ENCODE results near the gene ITPR1. TPM values are rescaled to one million over a fixed set of nuclear protein-coding genes. Genes with fewer than 3 reads are reported as not detected.

Gene ITPR1
- total RNA-seq, 1 donor from 2014 or later = 59.7 TPM

- DNase-seq = peak; percentile 45
Observed at GRCh38 chr3:4835616-4836043, 342.5 kb downstream of the ITPR1 start.

- DNase-seq = no peak
Observed at GRCh38 chr3:4836516-4836915, 343.4 kb downstream of the ITPR1 start.

- no peak for DNase-seq
Observed at GRCh38 chr3:4837374-4837930, 344.3 kb downstream of the ITPR1 start.

- DNase-seq = no peak
Observed at GRCh38 chr3:4838621-4839022, 345.5 kb downstream of the ITPR1 start.

- no peak for DNase-seq
Observed at GRCh38 chr3:4839278-4839677, 346.1 kb downstream of the ITPR1 start.

- no peak for DNase-seq
Observed at GRCh38 chr3:4841225-4841624, 348.1 kb downstream of the ITPR1 start.

- DNase-seq = no peak
Observed at GRCh38 chr3:4841776-4842440, 348.8 kb downstream of the ITPR1 start.

GRCh38 chr3:4843619-4844018 lies 350.5 kb downstream of the ITPR1 start:
- DNase-seq = no peak

GRCh38 chr3:4845882-4846281 lies 352.7 kb downstream of the ITPR1 start:
- DNase-seq = no peak

GRCh38 chr3:4846543-4846942 lies 353.4 kb downstream of the ITPR1 start:
- DNase-seq = no peak

GRCh38 chr3:4848176-4848825 lies 355.2 kb downstream of the ITPR1 start:
- no peak for DNase-seq

- DNase-seq = no peak
Observed at GRCh38 chr3:4849136-4849535, 356.0 kb downstream of the ITPR1 start.

- DNase-seq = no peak
Observed at GRCh38 chr3:4849739-4850138, 356.6 kb downstream of the ITPR1 start.

GRCh38 chr3:4850211-4850927 lies 357.2 kb downstream of the ITPR1 start:
- no peak for DNase-seq

GRCh38 chr3:4850928-4851265 lies 357.7 kb downstream of the ITPR1 start:
- no peak for DNase-seq

GRCh38 chr3:4852780-4853748 lies 359.9 kb downstream of the ITPR1 start:
- DNase-seq = peak; percentile 79

GRCh38 chr3:4853749-4854140 lies 360.6 kb downstream of the ITPR1 start:
- DNase-seq = peak; percentile 65

GRCh38 chr3:4855676-4856075 lies 362.5 kb downstream of the ITPR1 start:
- DNase-seq = peak; percentile 97

GRCh38 chr3:4856136-4856535 lies 363.0 kb downstream of the ITPR1 start:
- peak; percentile 39 for DNase-seq

GRCh38 chr3:4856564-4856963 lies 363.4 kb downstream of the ITPR1 start:
- DNase-seq = peak; percentile 25

- DNase-seq = peak; percentile 32
Observed at GRCh38 chr3:4856986-4857385, 363.8 kb downstream of the ITPR1 start.

- DNase-seq = no peak
Observed at GRCh38 chr3:4859788-4860187, 366.6 kb downstream of the ITPR1 start.

All from dermis blood vessel endothelial cell (primary cell).